Measurements from ENCODE around the gene PGM1.

Gene PGM1

DNA sequence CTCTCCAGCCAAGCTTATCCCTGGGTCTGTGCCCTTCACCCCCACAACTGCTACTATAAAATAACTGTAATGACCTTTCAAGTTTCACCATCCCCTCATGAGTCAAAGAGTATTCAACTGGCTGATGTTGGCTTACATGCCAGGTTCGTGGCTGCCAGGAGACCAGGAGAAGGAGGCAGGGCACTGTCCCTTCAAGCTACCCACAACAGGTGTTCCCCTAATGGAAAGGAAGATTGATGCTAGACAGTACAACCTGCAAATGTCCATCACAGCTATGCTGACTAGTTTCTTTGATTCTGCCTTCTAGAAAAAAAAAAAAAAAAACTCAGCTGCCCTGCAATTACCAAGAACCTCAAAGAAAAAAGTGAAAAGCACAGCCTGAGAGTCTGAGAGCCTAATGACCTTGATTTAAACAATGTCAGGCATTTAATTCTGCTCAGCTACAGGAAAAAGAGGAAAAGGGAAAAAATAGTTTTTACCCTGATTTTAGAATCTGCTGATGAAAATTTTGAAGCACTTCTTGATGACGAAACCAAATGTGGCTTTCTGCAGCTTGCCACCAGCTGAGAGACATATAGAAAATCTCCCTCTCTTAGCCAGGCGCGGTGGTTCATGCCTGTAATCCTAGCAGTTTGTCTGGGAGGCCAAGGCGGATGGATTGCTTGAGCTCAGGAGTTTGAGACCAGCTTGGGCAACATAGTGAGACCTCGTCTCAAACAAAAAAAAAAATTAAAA lies 97.9 kb downstream of the PGM1 start:
- no peaks in the 10 kb centered on the region for H3K9me3 ChIP-seq (ENCODE audit: control insufficient read depth, insufficient read depth, low read length)
- no peak overlapping the region for H3K4me3 ChIP-seq (ENCODE audit: low read depth, low read length)
- no peaks in the 10 kb centered on the region for H3K4me1 ChIP-seq (ENCODE audit: control insufficient read depth, insufficient read depth, low read length)
- no peaks in the 10 kb centered on the region for H3K36me3 ChIP-seq (ENCODE audit: control insufficient read depth, insufficient read depth, low read length)
- no peaks in the 10 kb centered on the region for H3K27me3 ChIP-seq (ENCODE audit: control insufficient read depth, insufficient read depth, low read length)
- no peak overlapping the region for H3K9ac ChIP-seq (ENCODE audit: low read depth, low read length)

- Histone ChIP-seq H3K27me3 (ENCODE audit: control insufficient read depth, insufficient read depth, low read length) (no peaks in the 10 kb centered on the region), H3K9me3 (ENCODE audit: control insufficient read depth, insufficient read depth, low read length) (no peaks in the 10 kb centered on the region), H3K4me3 (ENCODE audit: low read depth, low read length) (no peak overlapping the region), H3K9ac (ENCODE audit: low read depth, low read length) (no peak overlapping the region), H3K36me3 (ENCODE audit: control insufficient read depth, insufficient read depth, low read length) (no peaks in the 10 kb centered on the region), H3K4me1 (ENCODE audit: control insufficient read depth, insufficient read depth, low read length) (no peaks in the 10 kb centered on the region)
Measured at GRCh38 chr1:63691701-63692425, 98.7 kb downstream of the PGM1 start.

DNA sequence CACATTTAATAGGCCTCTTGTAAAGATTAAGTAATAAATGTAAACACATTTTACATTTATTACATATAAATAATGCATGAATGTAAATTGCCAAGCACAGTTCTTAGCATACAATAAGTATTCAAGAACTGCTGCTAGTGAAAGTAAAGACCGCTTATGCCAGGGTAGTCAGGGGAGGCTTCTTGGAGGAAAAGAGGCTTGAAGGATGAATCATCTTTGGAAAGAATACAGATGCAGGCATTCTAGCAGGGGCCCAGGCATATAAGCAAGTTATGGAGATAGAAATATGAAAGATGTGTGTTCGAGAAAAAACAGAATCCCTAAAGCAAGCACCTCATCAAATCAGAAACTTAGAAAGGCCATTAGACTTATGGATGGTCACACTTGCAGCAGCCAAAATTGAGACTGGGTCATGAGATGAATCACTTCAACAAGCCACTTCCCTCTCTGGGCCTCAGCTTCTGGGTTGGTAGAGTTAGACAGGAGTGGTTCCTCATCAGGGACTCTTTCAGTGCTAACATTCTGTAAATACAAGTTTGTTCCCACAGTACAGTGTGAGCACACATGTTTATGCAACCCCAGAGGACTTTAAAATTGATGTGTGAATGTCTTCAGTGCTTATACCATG lies 100.8 kb downstream of the PGM1 start:
- Histone ChIP-seq H3K9ac (ENCODE audit: low read depth, low read length) (no peak overlapping the region), H3K36me3 (ENCODE audit: control insufficient read depth, insufficient read depth, low read length) (no peaks in the 10 kb centered on the region)

DNA sequence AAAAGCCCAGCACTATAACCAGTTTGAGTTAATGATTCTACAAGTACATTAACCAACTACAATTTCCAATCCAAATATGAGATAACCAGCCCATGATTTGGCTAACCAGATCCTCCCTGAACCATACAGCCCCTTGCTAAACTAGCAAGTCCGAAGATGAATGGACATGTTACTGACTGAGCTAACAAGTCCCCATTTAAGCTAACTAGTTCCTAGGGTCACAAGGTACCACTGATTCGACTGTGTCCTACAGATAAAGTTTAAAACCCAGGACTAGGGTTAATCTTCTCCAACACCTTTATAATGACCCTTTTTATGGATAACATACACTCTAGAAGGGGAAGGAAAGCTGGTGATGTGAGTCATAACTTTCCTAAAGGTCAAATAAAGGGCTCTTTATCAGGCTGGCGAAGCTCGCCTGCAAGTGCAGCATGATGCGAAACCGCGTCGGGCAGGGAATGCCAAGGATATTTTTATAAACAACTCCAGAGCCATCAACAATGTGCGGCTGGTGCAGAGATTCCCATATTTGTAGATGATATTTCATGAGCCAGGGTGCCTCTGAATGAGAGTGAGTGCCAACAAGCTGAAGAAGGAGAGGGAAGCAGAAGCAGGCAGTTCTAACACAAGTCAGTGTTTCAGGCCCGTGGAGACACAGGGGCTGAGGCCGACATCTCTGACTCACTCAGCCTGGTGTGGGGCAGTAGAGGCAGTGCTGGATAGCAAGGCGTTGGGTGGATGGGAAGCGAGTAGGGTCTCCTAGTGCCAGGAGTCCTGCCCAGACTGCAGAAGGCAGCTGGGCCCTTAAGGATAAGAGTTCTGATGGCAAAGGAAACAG lies 105.0 kb downstream of the PGM1 start:
- Histone ChIP-seq H3K9me3 (ENCODE audit: control insufficient read depth, insufficient read depth, low read length) (no peaks in the 10 kb centered on the region), H3K4me3 (ENCODE audit: low read depth, low read length) (no peak overlapping the region), H3K36me3 (ENCODE audit: control insufficient read depth, insufficient read depth, low read length) (no peaks in the 10 kb centered on the region), H3K4me1 (ENCODE audit: control insufficient read depth, insufficient read depth, low read length) (no peaks in the 10 kb centered on the region), H3K9ac (ENCODE audit: low read depth, low read length) (no peak overlapping the region), H3K27me3 (ENCODE audit: control insufficient read depth, insufficient read depth, low read length) (no peaks in the 10 kb centered on the region)

More for the DNA sequence above, 100.8 kb downstream of the PGM1 start:
- no peak overlapping the region for H3K4me3 ChIP-seq (ENCODE audit: low read depth, low read length)
- H3K9me3 ChIP-seq (ENCODE audit: control insufficient read depth, insufficient read depth, low read length), result no peaks in the 10 kb centered on the region
- no peaks in the 10 kb centered on the region for H3K4me1 ChIP-seq (ENCODE audit: control insufficient read depth, insufficient read depth, low read length)
- H3K27me3 ChIP-seq (ENCODE audit: control insufficient read depth, insufficient read depth, low read length), result no peaks in the 10 kb centered on the region

DNA sequence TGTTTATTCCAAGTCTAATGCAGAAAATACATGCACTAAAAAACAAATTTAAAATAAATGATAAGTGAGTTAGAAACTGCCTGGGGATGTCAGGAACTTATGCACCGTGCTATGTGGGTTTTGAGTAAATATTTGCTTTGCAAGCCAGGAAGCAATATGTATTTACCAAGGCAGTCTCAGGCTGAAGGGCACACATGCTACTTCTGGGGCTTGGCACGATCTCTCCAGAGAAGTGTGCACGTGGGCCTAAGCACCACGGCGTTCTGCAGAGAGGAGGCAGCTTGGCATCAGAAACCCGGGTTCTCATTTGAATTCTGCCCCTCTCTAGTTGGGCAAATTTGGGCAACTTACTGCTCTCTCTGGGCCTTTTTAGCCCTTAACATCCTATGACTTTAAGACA lies 108.0 kb downstream of the PGM1 start:
- no peaks in the 10 kb centered on the region for H3K9me3 ChIP-seq (ENCODE audit: control insufficient read depth, insufficient read depth, low read length)
- H3K27me3 ChIP-seq (ENCODE audit: control insufficient read depth, insufficient read depth, low read length), result no peaks in the 10 kb centered on the region

DNA sequence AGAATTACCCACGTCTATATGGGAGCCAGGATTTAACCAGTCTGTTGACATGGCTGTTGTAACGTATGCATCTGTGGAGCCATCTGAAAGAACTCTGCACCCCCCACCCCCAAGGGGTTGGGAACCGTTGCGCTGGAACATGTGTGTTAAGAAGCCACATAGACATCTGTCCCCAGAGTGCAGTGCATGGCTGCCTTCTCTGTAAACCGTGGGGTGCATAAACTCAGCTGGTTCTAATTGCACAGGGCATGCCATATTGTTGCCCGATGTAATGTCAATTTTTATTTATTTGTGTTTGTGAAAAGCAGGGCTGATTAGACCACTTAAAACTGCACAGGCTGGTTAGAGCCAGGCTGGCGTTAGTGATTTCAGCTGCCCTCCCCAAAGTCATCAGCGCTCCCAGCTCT lies 110.5 kb downstream of the PGM1 start:
- peaks cover 3% of the 10 kb centered on the region for H3K4me1 ChIP-seq (ENCODE audit: control insufficient read depth, insufficient read depth, low read length)
- no peaks in the 10 kb centered on the region for H3K36me3 ChIP-seq (ENCODE audit: control insufficient read depth, insufficient read depth, low read length)
- no peak overlapping the region for H3K9ac ChIP-seq (ENCODE audit: low read depth, low read length)
- no peaks in the 10 kb centered on the region for H3K27me3 ChIP-seq (ENCODE audit: control insufficient read depth, insufficient read depth, low read length)
- H3K9me3 ChIP-seq (ENCODE audit: control insufficient read depth, insufficient read depth, low read length), result no peaks in the 10 kb centered on the region
- H3K4me3 ChIP-seq (ENCODE audit: low read depth, low read length), result no peak overlapping the region

More for the DNA sequence above, 108.0 kb downstream of the PGM1 start:
- Histone ChIP-seq H3K4me3 (ENCODE audit: low read depth, low read length) (no peak overlapping the region), H3K9ac (ENCODE audit: low read depth, low read length) (no peak overlapping the region), H3K4me1 (ENCODE audit: control insufficient read depth, insufficient read depth, low read length) (peaks cover 3% of the 10 kb centered on the region), H3K36me3 (ENCODE audit: control insufficient read depth, insufficient read depth, low read length) (no peaks in the 10 kb centered on the region)

DNA sequence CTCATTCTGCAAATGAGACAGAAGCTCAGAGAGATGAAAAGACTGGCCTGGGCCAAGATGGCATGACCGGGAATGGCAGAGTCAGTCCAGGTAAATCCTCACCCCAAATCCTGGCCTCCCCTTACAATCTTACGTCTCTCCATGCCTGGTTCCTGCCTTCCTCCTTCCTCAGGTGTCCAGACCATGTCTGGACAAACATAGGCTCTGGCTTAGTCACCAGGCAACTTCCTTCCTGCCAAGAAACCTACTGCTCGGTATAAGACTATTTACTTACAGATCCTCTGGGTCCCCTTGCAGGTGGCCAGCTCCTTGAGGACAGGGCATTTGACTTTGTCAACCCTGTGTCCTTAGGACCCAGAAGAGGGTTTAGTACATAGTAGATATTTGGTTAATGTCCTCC lies 111.2 kb downstream of the PGM1 start:
- H3K36me3 ChIP-seq (ENCODE audit: control insufficient read depth, insufficient read depth, low read length), result no peaks in the 10 kb centered on the region
- no peak overlapping the region for H3K4me3 ChIP-seq (ENCODE audit: low read depth, low read length)
- peaks cover 3% of the 10 kb centered on the region for H3K4me1 ChIP-seq (ENCODE audit: control insufficient read depth, insufficient read depth, low read length)
- no peaks in the 10 kb centered on the region for H3K27me3 ChIP-seq (ENCODE audit: control insufficient read depth, insufficient read depth, low read length)
- H3K9me3 ChIP-seq (ENCODE audit: control insufficient read depth, insufficient read depth, low read length), result no peaks in the 10 kb centered on the region
- no peak overlapping the region for H3K9ac ChIP-seq (ENCODE audit: low read depth, low read length)

GRCh38 chr1:63705078-63705477 lies 111.9 kb downstream of the PGM1 start:
- Histone ChIP-seq H3K9ac (ENCODE audit: low read depth, low read length) (no peak overlapping the region), H3K36me3 (ENCODE audit: control insufficient read depth, insufficient read depth, low read length) (no peaks in the 10 kb centered on the region), H3K4me3 (ENCODE audit: low read depth, low read length) (no peak overlapping the region), H3K27me3 (ENCODE audit: control insufficient read depth, insufficient read depth, low read length) (no peaks in the 10 kb centered on the region), H3K4me1 (ENCODE audit: control insufficient read depth, insufficient read depth, low read length) (peaks cover 3% of the 10 kb centered on the region), H3K9me3 (ENCODE audit: control insufficient read depth, insufficient read depth, low read length) (no peaks in the 10 kb centered on the region)

GRCh38 chr1:63709267-63709828 lies 116.1 kb downstream of the PGM1 start:
- H3K9ac ChIP-seq (ENCODE audit: low read depth, low read length), result no peak overlapping the region
- no peaks in the 10 kb centered on the region for H3K9me3 ChIP-seq (ENCODE audit: control insufficient read depth, insufficient read depth, low read length)
- H3K27me3 ChIP-seq (ENCODE audit: control insufficient read depth, insufficient read depth, low read length), result no peaks in the 10 kb centered on the region
- no peak overlapping the region for H3K4me3 ChIP-seq (ENCODE audit: low read depth, low read length)
- H3K4me1 ChIP-seq (ENCODE audit: control insufficient read depth, insufficient read depth, low read length), result peaks cover under 1% of the 10 kb centered on the region
- H3K36me3 ChIP-seq (ENCODE audit: control insufficient read depth, insufficient read depth, low read length), result no peaks in the 10 kb centered on the region

Measured in iPS-15b (cell line).